Smooth muscle cell (in vitro differentiated cells): Measurements from ENCODE around the gene CHST12. TPM values are rescaled to one million over a fixed set of nuclear protein-coding genes. Genes with fewer than 3 reads are reported as not detected.
"Not testable (repeated sequence)": the region's sequence is repeated elsewhere in the genome, so short reads cannot be mapped to it uniquely, and the experiment has no call there.

Experiments used
- DNase-seq: peaks from one replicate; lab custom pipeline; 2025; ENCODE audit not compliant: unreplicated experiment; lab: John Stamatoyannopoulos, UW
- H2AFZ ChIP-seq: fragments of 200-600 bp; sonication (generic); 2 replicates; pipeline ENCODE4 v1.6.0; 2016; ENCODE audit warnings: antibody characterized with exemption, low read depth, mild to moderate bottlenecking
- H3F3A ChIP-seq: fragments of 200-600 bp; sonication (generic); 2 replicates; pipeline ENCODE4 v1.6.0; 2017; ENCODE audit warnings: antibody characterized with exemption, low read depth
- H3K27ac ChIP-seq: fragments of 200-600 bp; sonication (generic); 2 replicates; pipeline ENCODE4 v1.5.1; 2016; ENCODE audit warnings: low read depth, mild to moderate bottlenecking
- H3K27me3 ChIP-seq: fragments of 200-600 bp; sonication (generic); 2 replicates; pipeline ENCODE4 v1.6.1; 2016; ENCODE audit warnings: low read depth, mild to moderate bottlenecking
- H3K36me3 ChIP-seq: fragments of 200-600 bp; sonication (generic); 2 replicates; pipeline ENCODE4 v1.5.1; 2016; ENCODE audit warnings: low read depth
- H3K4me1 ChIP-seq: fragments of 200-600 bp; sonication (generic); 2 replicates; pipeline ENCODE4 v1.5.1; 2016; ENCODE audit warnings: low read depth
- H3K4me2 ChIP-seq: fragments of 200-600 bp; sonication (generic); 2 replicates; pipeline ENCODE4 v1.6.0; 2016; ENCODE audit warnings: mild to moderate bottlenecking
- H3K4me3 ChIP-seq: fragments of 200-600 bp; sonication (generic); 2 replicates; pipeline ENCODE4 v1.5.1; 2016; ENCODE audit warnings: mild to moderate bottlenecking
- H3K79me2 ChIP-seq: fragments of 200-600 bp; sonication (generic); 2 replicates; pipeline ENCODE4 v1.6.0; 2016; ENCODE audit warnings: low read depth, mild to moderate bottlenecking
- H3K9ac ChIP-seq: fragments of 200-600 bp; sonication (generic); 2 replicates; pipeline ENCODE4 v1.6.0; 2016; ENCODE audit warnings: low read depth
- H3K9me3 ChIP-seq: fragments of 200-600 bp; sonication (generic); replicated peaks from 2 replicates; pipeline ENCODE4 v1.5.1; 2016; ENCODE audit warnings: low read depth
- H4K20me1 ChIP-seq: fragments of 200-600 bp; sonication (generic); 2 replicates; pipeline ENCODE4 v1.6.0; 2016; ENCODE audit warnings: low read depth
- WGBS: methylation state at CpG from one replicate; pipeline ENCODE4 v1.1.7; 2016; ENCODE audit warnings: low lambda C conversion rate; 5-methylcytosine and 5-hydroxymethylcytosine counted together
- polyA plus RNA-seq: library from polyadenylated mRNA; unstranded; fragments of >200 nt; fragmentation: Nextera tagmentation; extraction: Ambion mirVana; gene quantifications from 2 replicates; pipeline ENCODE4 v1.2.1, GENCODE V29; 2016
- total RNA-seq: library from RNA; depleted of rRNA; stranded (reverse); fragments of >200 nt; gene quantifications from 2 replicates; pipeline ENCODE4 v1.2.3, GENCODE V29; 2014
- TF ChIP-seq, protein P1 (sequence below): fragments of 200-600 bp; sonication (generic); IDR thresholded peaks from 2 replicates; pipeline ENCODE4 v1.5.1; 2017; ENCODE audit warnings: borderline replicate concordance, mild to moderate bottlenecking, antibody characterized with exemption; ENCODE audit not compliant: insufficient read depth, poor library complexity, severe bottlenecking

The CHST12 gene
- total and polyA plus RNA-seq, 2 experiments from 2014 or later = 10.1 to 19.7 TPM

DNA sequence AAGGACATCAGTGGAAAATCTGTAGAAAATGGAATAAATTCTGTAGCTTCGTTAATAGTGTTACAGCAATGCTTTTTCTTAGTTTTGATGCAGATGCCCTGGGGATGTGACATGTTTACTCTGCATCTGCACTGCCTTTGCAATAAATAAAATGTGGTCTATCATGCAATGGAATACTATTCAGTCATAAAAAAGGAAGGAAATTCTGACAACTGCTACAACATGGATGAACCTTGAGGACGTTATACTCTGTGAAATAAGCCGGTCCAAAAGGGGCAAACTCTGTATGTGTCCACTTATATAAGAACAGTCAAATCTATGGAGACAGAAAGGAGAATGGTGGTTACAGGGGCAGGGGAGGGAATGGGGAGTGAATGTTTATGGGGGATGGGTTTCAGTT is 59.3 kb downstream of the CHST12 start:
- no peak overlapping the region for H3K4me2 ChIP-seq
- TF ChIP-seq, protein P1, sequence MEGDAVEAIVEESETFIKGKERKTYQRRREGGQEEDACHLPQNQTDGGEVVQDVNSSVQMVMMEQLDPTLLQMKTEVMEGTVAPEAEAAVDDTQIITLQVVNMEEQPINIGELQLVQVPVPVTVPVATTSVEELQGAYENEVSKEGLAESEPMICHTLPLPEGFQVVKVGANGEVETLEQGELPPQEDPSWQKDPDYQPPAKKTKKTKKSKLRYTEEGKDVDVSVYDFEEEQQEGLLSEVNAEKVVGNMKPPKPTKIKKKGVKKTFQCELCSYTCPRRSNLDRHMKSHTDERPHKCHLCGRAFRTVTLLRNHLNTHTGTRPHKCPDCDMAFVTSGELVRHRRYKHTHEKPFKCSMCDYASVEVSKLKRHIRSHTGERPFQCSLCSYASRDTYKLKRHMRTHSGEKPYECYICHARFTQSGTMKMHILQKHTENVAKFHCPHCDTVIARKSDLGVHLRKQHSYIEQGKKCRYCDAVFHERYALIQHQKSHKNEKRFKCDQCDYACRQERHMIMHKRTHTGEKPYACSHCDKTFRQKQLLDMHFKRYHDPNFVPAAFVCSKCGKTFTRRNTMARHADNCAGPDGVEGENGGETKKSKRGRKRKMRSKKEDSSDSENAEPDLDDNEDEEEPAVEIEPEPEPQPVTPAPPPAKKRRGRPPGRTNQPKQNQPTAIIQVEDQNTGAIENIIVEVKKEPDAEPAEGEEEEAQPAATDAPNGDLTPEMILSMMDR = no peak
- H3K36me3 ChIP-seq = no peaks in the 10 kb centered on the region
- WGBS = 91% methylated on average over 3 of the region's 3 CpGs
- H3K79me2 ChIP-seq = no peaks in the 10 kb centered on the region
- no peak overlapping the region for H3K4me3 ChIP-seq
- H3F3A ChIP-seq = no peaks in the 10 kb centered on the region
- no peaks in the 10 kb centered on the region for H3K4me1 ChIP-seq
- H3K27ac ChIP-seq = no peak overlapping the region
- no peak overlapping the region for H3K9ac ChIP-seq
- no peak overlapping the region for H2AFZ ChIP-seq
- H3K27me3 ChIP-seq = no peaks in the 10 kb centered on the region
- no peaks in the 10 kb centered on the region for H4K20me1 ChIP-seq
- DNase-seq = no peak
- no peaks in the 10 kb centered on the region for H3K9me3 ChIP-seq

DNA sequence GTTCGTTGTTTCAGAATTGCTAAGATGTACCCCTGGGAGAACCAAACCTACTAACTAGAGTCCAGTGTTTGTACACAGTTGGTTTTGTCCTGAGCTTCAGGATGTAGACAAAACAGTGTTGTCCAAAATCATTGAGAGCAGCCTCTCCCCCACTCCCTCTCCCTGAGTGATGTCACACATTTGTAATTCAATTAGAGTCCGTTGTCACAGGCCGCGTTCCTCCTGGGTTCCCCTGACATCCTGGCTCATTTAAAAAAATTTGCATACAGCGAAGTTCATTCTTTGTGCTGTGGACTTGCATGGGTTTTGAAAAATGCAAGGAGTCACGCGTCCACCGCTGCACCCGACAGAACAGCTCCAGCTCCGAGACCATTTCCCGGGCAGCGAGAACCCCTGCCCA is 62.5 kb downstream of the CHST12 start:
- 79% methylated on average over 12 of the region's 12 CpGs for WGBS
- Histone ChIP-seq H3K4me3 (no peak overlapping the region), H4K20me1 (no peaks in the 10 kb centered on the region), H3K4me1 (no peaks in the 10 kb centered on the region), H3K79me2 (no peaks in the 10 kb centered on the region), H2AFZ (no peak overlapping the region), H3K36me3 (no peaks in the 10 kb centered on the region), H3F3A (no peaks in the 10 kb centered on the region), H3K27me3 (no peaks in the 10 kb centered on the region), H3K9ac (no peak overlapping the region), H3K9me3 (no peaks in the 10 kb centered on the region), H3K27ac (no peak overlapping the region), H3K4me2 (no peak overlapping the region)
- TF ChIP-seq, protein P1 = no peak
- DNase-seq = no peak

DNA sequence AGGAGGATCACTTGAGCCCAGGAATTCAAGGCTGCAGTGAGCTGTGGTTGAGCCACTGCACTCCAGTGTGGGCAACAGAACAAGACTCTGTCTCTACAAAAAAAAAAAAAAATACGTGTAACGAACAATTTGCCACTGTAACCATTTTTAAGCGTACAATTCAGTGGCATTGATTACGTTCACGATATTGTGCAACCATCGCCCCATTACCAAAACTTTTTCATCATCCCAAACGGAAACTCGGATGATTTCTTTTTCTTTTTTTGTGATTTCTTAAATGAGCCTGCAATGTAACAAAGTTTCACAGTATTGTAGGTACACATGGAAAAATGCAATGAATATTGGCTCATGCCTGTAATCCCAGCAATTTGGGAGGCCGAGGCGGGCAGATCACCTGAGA is 63.3 kb downstream of the CHST12 start:
- no peaks in the 10 kb centered on the region for H3K79me2 ChIP-seq
- no peak overlapping the region for H3K9ac ChIP-seq
- no peak overlapping the region for H3K27ac ChIP-seq
- H3K4me2 ChIP-seq = no peak overlapping the region
- no peak overlapping the region for H2AFZ ChIP-seq
- no peaks in the 10 kb centered on the region for H4K20me1 ChIP-seq
- no peaks in the 10 kb centered on the region for H3F3A ChIP-seq
- no peaks in the 10 kb centered on the region for H3K36me3 ChIP-seq
- H3K27me3 ChIP-seq = no peaks in the 10 kb centered on the region
- TF ChIP-seq, protein P1 = no peak
- DNase-seq = no peak
- H3K4me1 ChIP-seq = no peaks in the 10 kb centered on the region
- no peaks in the 10 kb centered on the region for H3K9me3 ChIP-seq
- WGBS = 90% methylated on average over 10 of the region's 10 CpGs
- H3K4me3 ChIP-seq = no peak overlapping the region

DNA sequence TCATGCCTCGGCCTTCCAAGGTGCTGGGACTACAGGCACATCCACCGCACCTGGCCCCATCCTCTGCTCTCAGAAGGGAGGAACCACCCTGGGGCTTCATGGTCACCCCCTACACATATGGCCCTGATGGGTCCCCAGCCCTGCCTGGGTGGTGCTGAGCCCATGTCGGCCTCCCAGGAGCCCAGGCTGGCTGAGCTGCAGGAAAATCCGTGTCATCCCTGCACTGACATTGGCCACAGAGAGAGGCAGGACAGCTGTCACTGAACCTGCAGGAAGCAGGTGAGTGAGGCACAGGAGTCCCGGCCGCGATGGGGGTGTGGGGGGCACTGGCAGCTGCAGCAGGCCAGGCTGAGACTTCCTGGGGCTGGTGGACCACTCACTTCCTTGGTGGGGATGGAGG is 64.8 kb downstream of the CHST12 start:
- Histone ChIP-seq H3K4me2 (no peak overlapping the region), H3K4me3 (no peak overlapping the region), H2AFZ (no peak overlapping the region), H3F3A (no peaks in the 10 kb centered on the region), H3K36me3 (no peaks in the 10 kb centered on the region), H3K27ac (no peak overlapping the region), H3K9me3 (no peaks in the 10 kb centered on the region), H3K27me3 (no peaks in the 10 kb centered on the region), H3K4me1 (no peaks in the 10 kb centered on the region), H4K20me1 (no peaks in the 10 kb centered on the region), H3K79me2 (no peaks in the 10 kb centered on the region), H3K9ac (no peak overlapping the region)
- 89% methylated on average over 7 of the region's 7 CpGs for WGBS
- DNase-seq = no peak
- TF ChIP-seq, protein P1 = no peak

DNA sequence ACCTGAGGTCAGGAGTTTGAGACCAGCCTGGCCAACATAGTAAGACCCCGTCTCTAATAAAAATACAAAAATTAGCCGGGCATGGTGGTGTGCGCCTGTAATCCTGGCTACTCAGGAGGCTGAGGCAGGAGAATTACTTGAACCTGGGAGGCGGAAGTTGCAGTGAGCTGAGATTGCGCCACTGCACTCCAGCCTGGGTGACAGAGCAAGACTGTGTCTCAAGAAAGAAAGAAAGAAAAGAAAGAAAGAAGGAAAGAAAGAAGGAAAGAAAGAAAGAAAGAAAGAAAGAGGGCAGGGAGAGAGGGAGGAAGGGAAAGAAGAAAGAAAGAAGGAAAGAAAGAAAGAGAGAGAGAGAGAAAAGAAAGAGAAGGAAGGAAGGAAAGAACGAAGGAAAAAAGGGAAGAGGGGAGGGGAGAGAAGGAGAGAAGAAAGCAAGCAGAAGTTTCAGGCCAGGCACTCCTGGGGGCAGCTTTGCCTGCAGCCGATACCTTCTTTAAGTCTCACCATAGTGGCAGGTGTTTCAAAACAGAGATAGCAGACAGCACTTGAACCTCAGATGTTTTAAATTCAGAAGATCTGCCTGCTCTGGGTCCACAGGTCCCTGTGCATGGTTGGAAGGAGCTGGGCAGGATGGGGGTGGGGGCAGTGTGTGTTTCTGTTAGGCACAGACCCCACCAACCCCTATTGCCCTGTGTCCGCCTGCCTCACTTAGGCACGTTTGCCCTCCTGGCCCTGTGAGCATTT is 66.2 kb downstream of the CHST12 start:
- not testable (repeated sequence) for H3K36me3 ChIP-seq

More for the DNA sequence above, 66.2 kb downstream of the CHST12 start:
- H3K27ac ChIP-seq, H3K27me3 ChIP-seq, H3K9me3 ChIP-seq, H3K4me1 ChIP-seq, H3K9ac ChIP-seq, H2AFZ ChIP-seq, H3K79me2 ChIP-seq, DNase-seq, H3K4me2 ChIP-seq, H4K20me1 ChIP-seq, H3K4me3 ChIP-seq, H3F3A ChIP-seq: not testable (repeated sequence)
- WGBS = 84% methylated on average over 9 of the region's 9 CpGs
